Smooth muscle cell (in vitro differentiated cells): ENCODE measurements around the gene FOXB1. TPM values are rescaled to one million over a fixed set of nuclear protein-coding genes. Genes with fewer than 3 reads are reported as not detected.

ENCODE experiments used
- DNase-seq: peaks from one replicate; lab custom pipeline; 2025; ENCODE audit not compliant: unreplicated experiment; lab: John Stamatoyannopoulos, UW
- H2AFZ ChIP-seq: fragments of 200-600 bp; sonication (generic); 2 replicates; pipeline ENCODE4 v1.6.0; 2016; ENCODE audit warnings: antibody characterized with exemption, low read depth, mild to moderate bottlenecking
- H3F3A ChIP-seq: fragments of 200-600 bp; sonication (generic); 2 replicates; pipeline ENCODE4 v1.6.0; 2017; ENCODE audit warnings: antibody characterized with exemption, low read depth
- H3K27ac ChIP-seq: fragments of 200-600 bp; sonication (generic); 2 replicates; pipeline ENCODE4 v1.5.1; 2016; ENCODE audit warnings: low read depth, mild to moderate bottlenecking
- H3K27me3 ChIP-seq: fragments of 200-600 bp; sonication (generic); 2 replicates; pipeline ENCODE4 v1.6.1; 2016; ENCODE audit warnings: low read depth, mild to moderate bottlenecking
- H3K36me3 ChIP-seq: fragments of 200-600 bp; sonication (generic); 2 replicates; pipeline ENCODE4 v1.5.1; 2016; ENCODE audit warnings: low read depth
- H3K4me1 ChIP-seq: fragments of 200-600 bp; sonication (generic); 2 replicates; pipeline ENCODE4 v1.5.1; 2016; ENCODE audit warnings: low read depth
- H3K4me2 ChIP-seq: fragments of 200-600 bp; sonication (generic); 2 replicates; pipeline ENCODE4 v1.6.0; 2016; ENCODE audit warnings: mild to moderate bottlenecking
- H3K4me3 ChIP-seq: fragments of 200-600 bp; sonication (generic); 2 replicates; pipeline ENCODE4 v1.5.1; 2016; ENCODE audit warnings: mild to moderate bottlenecking
- H3K79me2 ChIP-seq: fragments of 200-600 bp; sonication (generic); 2 replicates; pipeline ENCODE4 v1.6.0; 2016; ENCODE audit warnings: low read depth, mild to moderate bottlenecking
- H3K9ac ChIP-seq: fragments of 200-600 bp; sonication (generic); 2 replicates; pipeline ENCODE4 v1.6.0; 2016; ENCODE audit warnings: low read depth
- H3K9me3 ChIP-seq: fragments of 200-600 bp; sonication (generic); replicated peaks from 2 replicates; pipeline ENCODE4 v1.5.1; 2016; ENCODE audit warnings: low read depth
- H4K20me1 ChIP-seq: fragments of 200-600 bp; sonication (generic); 2 replicates; pipeline ENCODE4 v1.6.0; 2016; ENCODE audit warnings: low read depth
- WGBS: methylation state at CpG from one replicate; pipeline ENCODE4 v1.1.7; 2016; ENCODE audit warnings: low lambda C conversion rate; 5-methylcytosine and 5-hydroxymethylcytosine counted together
- polyA plus RNA-seq: library from polyadenylated mRNA; unstranded; fragments of >200 nt; fragmentation: Nextera tagmentation; extraction: Ambion mirVana; gene quantifications from 2 replicates; pipeline ENCODE4 v1.2.1, GENCODE V29; 2016
- total RNA-seq: library from RNA; depleted of rRNA; stranded (reverse); fragments of >200 nt; gene quantifications from 2 replicates; pipeline ENCODE4 v1.2.3, GENCODE V29; 2014
- TF ChIP-seq, protein P1 (sequence below): fragments of 200-600 bp; sonication (generic); IDR thresholded peaks from 2 replicates; pipeline ENCODE4 v1.5.1; 2017; ENCODE audit warnings: borderline replicate concordance, mild to moderate bottlenecking, antibody characterized with exemption; ENCODE audit not compliant: insufficient read depth, poor library complexity, severe bottlenecking

FOXB1 gene
- total and polyA plus RNA-seq, 2 experiments from 2014 or later, result not detected

DNA sequence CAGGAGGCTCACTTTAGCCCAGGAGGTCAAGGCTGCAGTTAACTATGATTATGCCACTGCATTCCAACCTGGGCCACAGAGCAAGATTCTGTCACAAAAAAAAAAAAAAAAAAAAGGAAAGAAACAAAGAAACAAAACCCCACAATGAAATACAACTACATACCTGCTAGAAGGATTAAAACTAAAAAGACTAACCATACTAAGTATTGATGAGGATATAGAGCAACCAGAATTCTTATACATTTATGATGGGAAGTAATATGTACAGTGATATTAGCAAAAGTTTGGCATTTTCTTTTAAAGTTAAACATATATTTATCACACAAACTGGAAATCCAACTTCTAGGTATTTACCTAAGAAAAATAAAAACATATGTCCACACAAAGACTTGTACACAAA, 40.2 kb upstream of the FOXB1 start:
- Histone ChIP-seq H3K4me1 (no peaks in the 10 kb centered on the region), H3K4me3 (no peak overlapping the region), H3K9ac (no peak overlapping the region), H4K20me1 (no peaks in the 10 kb centered on the region), H3F3A (no peaks in the 10 kb centered on the region), H3K79me2 (no peaks in the 10 kb centered on the region), H3K27ac (no peak overlapping the region), H3K27me3 (no peaks in the 10 kb centered on the region), H3K36me3 (no peaks in the 10 kb centered on the region), H2AFZ (no peak overlapping the region), H3K4me2 (no peak overlapping the region), H3K9me3 (peaks cover 17% of the 10 kb centered on the region)
- TF ChIP-seq, protein P1, sequence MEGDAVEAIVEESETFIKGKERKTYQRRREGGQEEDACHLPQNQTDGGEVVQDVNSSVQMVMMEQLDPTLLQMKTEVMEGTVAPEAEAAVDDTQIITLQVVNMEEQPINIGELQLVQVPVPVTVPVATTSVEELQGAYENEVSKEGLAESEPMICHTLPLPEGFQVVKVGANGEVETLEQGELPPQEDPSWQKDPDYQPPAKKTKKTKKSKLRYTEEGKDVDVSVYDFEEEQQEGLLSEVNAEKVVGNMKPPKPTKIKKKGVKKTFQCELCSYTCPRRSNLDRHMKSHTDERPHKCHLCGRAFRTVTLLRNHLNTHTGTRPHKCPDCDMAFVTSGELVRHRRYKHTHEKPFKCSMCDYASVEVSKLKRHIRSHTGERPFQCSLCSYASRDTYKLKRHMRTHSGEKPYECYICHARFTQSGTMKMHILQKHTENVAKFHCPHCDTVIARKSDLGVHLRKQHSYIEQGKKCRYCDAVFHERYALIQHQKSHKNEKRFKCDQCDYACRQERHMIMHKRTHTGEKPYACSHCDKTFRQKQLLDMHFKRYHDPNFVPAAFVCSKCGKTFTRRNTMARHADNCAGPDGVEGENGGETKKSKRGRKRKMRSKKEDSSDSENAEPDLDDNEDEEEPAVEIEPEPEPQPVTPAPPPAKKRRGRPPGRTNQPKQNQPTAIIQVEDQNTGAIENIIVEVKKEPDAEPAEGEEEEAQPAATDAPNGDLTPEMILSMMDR, result no peak
- no peak for DNase-seq

DNA sequence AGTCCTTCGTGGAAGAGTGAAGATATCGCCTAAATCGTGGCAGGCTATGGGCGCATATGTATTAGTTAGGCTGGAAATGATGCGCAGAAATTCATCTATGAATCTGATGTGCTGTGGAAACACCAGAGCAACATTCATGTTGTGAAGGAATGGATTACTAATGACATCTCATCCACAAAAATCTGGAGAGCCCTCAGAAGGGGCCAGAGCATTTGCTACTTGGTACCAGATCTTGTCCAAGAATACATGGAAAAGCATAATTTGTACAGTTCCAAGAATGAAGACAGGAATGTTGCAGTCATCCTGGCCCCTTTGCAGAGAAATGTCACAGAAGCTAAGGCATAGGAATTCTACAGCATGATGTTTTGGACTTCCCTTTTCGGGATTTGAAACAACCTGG, 38.4 kb upstream of the FOXB1 start:
- WGBS, result 94% methylated on average over 6 of the region's 6 CpGs
- Histone ChIP-seq H3K27ac (no peak overlapping the region), H2AFZ (no peak overlapping the region), H3K4me3 (no peak overlapping the region), H3K4me2 (no peak overlapping the region), H3K27me3 (no peaks in the 10 kb centered on the region), H3K79me2 (no peaks in the 10 kb centered on the region), H3K9me3 (peaks cover 6% of the 10 kb centered on the region), H3K9ac (no peak overlapping the region), H3K36me3 (no peaks in the 10 kb centered on the region), H3F3A (no peaks in the 10 kb centered on the region), H3K4me1 (no peaks in the 10 kb centered on the region), H4K20me1 (no peaks in the 10 kb centered on the region)
- TF ChIP-seq, protein P1, result no peak
- no peak for DNase-seq

DNA sequence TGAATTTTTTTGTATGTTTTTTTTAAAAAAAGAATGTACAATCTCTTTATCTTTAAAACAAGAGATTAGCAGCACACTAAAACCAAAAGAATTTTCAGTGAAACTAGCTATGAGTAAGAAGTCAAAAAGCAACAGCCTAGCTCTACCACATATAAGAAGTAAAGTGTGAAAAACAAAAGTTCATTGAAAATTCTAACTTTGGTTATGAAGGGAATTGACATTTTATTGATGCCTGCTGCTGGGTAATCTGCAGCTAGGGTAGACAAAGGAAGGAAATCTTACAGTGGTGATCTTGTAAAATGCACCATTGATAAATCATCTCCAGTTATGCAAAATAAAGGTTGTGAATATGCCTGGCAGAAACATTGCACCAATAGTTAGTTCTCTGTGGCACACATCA, 37.8 kb upstream of the FOXB1 start:
- peaks cover 1% of the 10 kb centered on the region for H3K9me3 ChIP-seq
- H2AFZ ChIP-seq, result no peak overlapping the region
- no peak overlapping the region for H3K4me3 ChIP-seq
- H3K4me1 ChIP-seq, result no peaks in the 10 kb centered on the region
- H3K4me2 ChIP-seq, result no peak overlapping the region
- DNase-seq, result no peak
- TF ChIP-seq, protein P1, result no peak
- no peaks in the 10 kb centered on the region for H3K27me3 ChIP-seq
- no peak overlapping the region for H3K9ac ChIP-seq
- H4K20me1 ChIP-seq, result no peaks in the 10 kb centered on the region
- H3K36me3 ChIP-seq, result no peaks in the 10 kb centered on the region
- H3F3A ChIP-seq, result no peaks in the 10 kb centered on the region
- H3K27ac ChIP-seq, result no peak overlapping the region
- no peaks in the 10 kb centered on the region for H3K79me2 ChIP-seq

DNA sequence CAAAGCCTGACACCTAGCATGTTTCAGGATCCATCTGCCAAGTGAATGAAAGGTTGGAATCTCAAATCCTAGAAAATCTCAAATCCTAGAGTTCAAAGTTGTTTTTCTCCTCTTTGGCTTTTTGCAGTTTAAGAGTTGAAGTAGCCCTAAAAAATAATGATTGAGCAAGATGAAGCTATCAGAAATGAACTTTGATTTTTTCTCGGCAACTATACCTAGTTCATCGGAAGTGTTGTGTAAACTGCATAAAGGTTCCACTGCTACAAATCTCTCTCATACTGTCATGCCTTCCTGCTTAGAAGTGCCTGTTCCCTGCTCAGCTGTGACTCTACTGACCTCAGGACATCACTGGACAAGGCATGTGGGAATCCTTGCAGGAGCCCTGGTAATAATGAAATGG, 35.8 kb upstream of the FOXB1 start:
- Histone ChIP-seq H3K9ac (no peak overlapping the region), H3K4me1 (no peaks in the 10 kb centered on the region), H3K4me2 (no peak overlapping the region), H2AFZ (no peak overlapping the region), H3F3A (no peaks in the 10 kb centered on the region), H4K20me1 (no peaks in the 10 kb centered on the region), H3K36me3 (no peaks in the 10 kb centered on the region), H3K27ac (no peak overlapping the region), H3K4me3 (no peak overlapping the region), H3K79me2 (no peaks in the 10 kb centered on the region), H3K9me3 (no peaks in the 10 kb centered on the region), H3K27me3 (no peaks in the 10 kb centered on the region)
- DNase-seq, result no peak
- TF ChIP-seq, protein P1, result no peak
- WGBS, result 89% methylated on average over 2 of the region's 2 CpGs
